Immature natural killer cell (primary cell): ENCODE measurements around the gene SHOX. TPM values are rescaled to one million over a fixed set of nuclear protein-coding genes. Genes with fewer than 3 reads are reported as not detected.

Experiments
- DNase-seq, 3 donors: peaks; one replicate each; pipeline ENCODE4 v3.0.0; 2022; ENCODE audit warnings: mixed read lengths in 1 of 3
- H3K27ac Mint-ChIP-seq, 6 donors: one replicate each; pipeline ENCODE4 v1.8.0; 2020; ENCODE audit warnings: mixed read lengths in 6 of 6, mild to moderate bottlenecking in 5 of 6, inconsistent platforms in 4 of 6, moderate library complexity in 3 of 6
- H3K27me3 Mint-ChIP-seq, 3 donors: one replicate each; pipeline ENCODE4 v1.8.0; 2020 to 2021; ENCODE audit warnings: low read depth in 3 of 3, mild to moderate bottlenecking in 3 of 3, mixed read lengths in 3 of 3, moderate library complexity in 3 of 3, inconsistent platforms in 1 of 3
- H3K36me3 Mint-ChIP-seq, 3 donors: one replicate each; pipeline ENCODE4 v1.8.0; 2020; ENCODE audit warnings: mixed read lengths in 3 of 3, inconsistent platforms in 2 of 3, mild to moderate bottlenecking in 2 of 3
- H3K4me1 Mint-ChIP-seq, 2 donors: one replicate each; pipeline ENCODE4 v1.8.0; 2020; ENCODE audit warnings: inconsistent platforms in 2 of 2, mild to moderate bottlenecking in 2 of 2, mixed read lengths in 2 of 2, moderate library complexity in 1 of 2
- H3K4me3 Mint-ChIP-seq, 5 donors: one replicate each; pipeline ENCODE4 v1.8.0; 2020; ENCODE audit warnings: mild to moderate bottlenecking in 5 of 5, mixed read lengths in 5 of 5, inconsistent platforms in 3 of 5, moderate library complexity in 3 of 5
- H3K9me3 Mint-ChIP-seq, 6 donors: one replicate each; pipeline ENCODE4 v1.8.0; 2020; ENCODE audit warnings: mild to moderate bottlenecking in 6 of 6, mixed read lengths in 6 of 6, inconsistent platforms in 4 of 6, moderate library complexity in 3 of 6
- polyA plus RNA-seq, 3 donors: library from polyadenylated mRNA; unstranded; fragments of 300-500 nt; fragmentation: Illumina TruSeq; gene quantifications; one replicate each; pipeline ENCODE4 v1.2.3, GENCODE V29; 2021

SHOX gene
- polyA plus RNA-seq, 3 donors from 2014 or later, result not detected

GRCh38 chrX:626745-627509, 3.7 kb upstream of the SHOX start:
- Mint-ChIP-seq H3K9me3 (peaks cover 0 to 7% (median 3%) of the 10 kb centered on the region in 6 donors), H3K36me3 (peaks cover 4 to 10% (median 4%) of the 10 kb centered on the region in 3 donors), H3K4me3 (no peak overlapping the region), H3K27me3 (peaks cover 17 to 33% (median 22%) of the 10 kb centered on the region in 3 donors), H3K4me1 (peaks cover 2 to 23% of the 10 kb centered on the region in 2 donors), H3K27ac (no peak overlapping the region)
- no peak for DNase-seq

GRCh38 chrX:627510-627981, 3.0 kb upstream of the SHOX start:
- Mint-ChIP-seq H3K36me3 (peaks cover 4 to 10% (median 4%) of the 10 kb centered on the region in 3 donors), H3K27me3 (peaks cover 18 to 30% (median 24%) of the 10 kb centered on the region in 3 donors), H3K9me3 (peaks cover 0 to 5% (median under 1%) of the 10 kb centered on the region in 6 donors), H3K4me1 (peaks cover 2 to 17% of the 10 kb centered on the region in 2 donors), H3K27ac (no peak overlapping the region), H3K4me3 (no peak overlapping the region)
- no peak for DNase-seq

- H3K27me3 Mint-ChIP-seq, result peaks cover 16 to 30% (median 25%) of the 10 kb centered on the region in 3 donors
- peaks cover 4 to 10% (median 4%) of the 10 kb centered on the region in 3 donors for H3K36me3 Mint-ChIP-seq
- peaks cover 0 to 5% (median 0%) of the 10 kb centered on the region in 6 donors for H3K9me3 Mint-ChIP-seq
- H3K4me3 Mint-ChIP-seq, result no peak overlapping the region
- peaks cover 2 to 13% of the 10 kb centered on the region in 2 donors for H3K4me1 Mint-ChIP-seq
- DNase-seq, result no peak
- no peak overlapping the region for H3K27ac Mint-ChIP-seq
Measured at GRCh38 chrX:627995-628394, 2.6 kb upstream of the SHOX start.

GRCh38 chrX:629230-630006, 1.2 kb upstream of the SHOX start:
- Mint-ChIP-seq H3K27ac (no peak overlapping the region), H3K27me3 (peaks cover 11 to 33% (median 24%) of the 10 kb centered on the region in 3 donors), H3K4me1 (peaks cover 0 to 11% of the 10 kb centered on the region in 2 donors), H3K4me3 (peak overlapping the region in 1 of 5 donors; percentile 11), H3K36me3 (peaks cover 4 to 10% (median 4%) of the 10 kb centered on the region in 3 donors), H3K9me3 (peaks cover 0 to 5% (median 0%) of the 10 kb centered on the region in 6 donors)
- DNase-seq, result no peak

GRCh38 chrX:630007-630611, 482 bp upstream of the SHOX start:
- Mint-ChIP-seq H3K27ac (no peak overlapping the region), H3K27me3 (peaks cover 11 to 34% (median 24%) of the 10 kb centered on the region in 3 donors), H3K9me3 (peaks cover 0 to 5% (median 0%) of the 10 kb centered on the region in 6 donors), H3K4me3 (no peak overlapping the region), H3K36me3 (peaks cover 4 to 10% (median 4%) of the 10 kb centered on the region in 3 donors), H3K4me1 (peaks cover 0 to 11% of the 10 kb centered on the region in 2 donors)
- no peak for DNase-seq

GRCh38 chrX:631802-632365, 1.3 kb downstream of the SHOX start:
- Mint-ChIP-seq H3K36me3 (peaks cover 4 to 5% (median 4%) of the 10 kb centered on the region in 3 donors), H3K4me1 (peaks cover 0 to 2% of the 10 kb centered on the region in 2 donors), H3K27ac (no peak overlapping the region), H3K9me3 (peaks cover 0 to 2% (median 0%) of the 10 kb centered on the region in 6 donors), H3K4me3 (no peak overlapping the region), H3K27me3 (peaks cover 12 to 29% (median 26%) of the 10 kb centered on the region in 3 donors)
- DNase-seq, result no peak

GRCh38 chrX:632366-633042, 1.9 kb downstream of the SHOX start:
- no peak for DNase-seq
- Mint-ChIP-seq H3K36me3 (peaks cover 0 to 4% (median 4%) of the 10 kb centered on the region in 3 donors), H3K4me3 (no peak overlapping the region), H3K27ac (no peak overlapping the region), H3K9me3 (peaks cover 0 to 2% (median 0%) of the 10 kb centered on the region in 6 donors), H3K4me1 (no peaks in the 10 kb centered on the region), H3K27me3 (peaks cover 14 to 32% (median 29%) of the 10 kb centered on the region in 3 donors)

- Mint-ChIP-seq H3K36me3 (peaks cover 0 to 4% (median 0%) of the 10 kb centered on the region in 3 donors), H3K27me3 (peaks cover 12 to 37% (median 32%) of the 10 kb centered on the region in 3 donors)
Measured at GRCh38 chrX:633043-633984, 2.7 kb downstream of the SHOX start.

GRCh38 chrX:633985-634958, 3.7 kb downstream of the SHOX start:
- peaks cover 0 to 4% (median 0%) of the 10 kb centered on the region in 6 donors for H3K9me3 Mint-ChIP-seq
- DNase-seq, result no peak
- H3K4me1 Mint-ChIP-seq, result no peaks in the 10 kb centered on the region
- H3K36me3 Mint-ChIP-seq, result peaks cover 0 to 1% (median 0%) of the 10 kb centered on the region in 3 donors
- H3K4me3 Mint-ChIP-seq, result no peak overlapping the region
- no peak overlapping the region for H3K27ac Mint-ChIP-seq
- peaks cover 9 to 38% (median 31%) of the 10 kb centered on the region in 3 donors for H3K27me3 Mint-ChIP-seq

More at GRCh38 chrX:633043-633984, 2.7 kb downstream of the SHOX start:
- Mint-ChIP-seq H3K9me3 (peaks cover 0 to 5% (median 0%) of the 10 kb centered on the region in 6 donors), H3K4me3 (no peak overlapping the region), H3K4me1 (no peaks in the 10 kb centered on the region), H3K27ac (no peak overlapping the region)
- no peak for DNase-seq

- Mint-ChIP-seq H3K4me1 (no peaks in the 10 kb centered on the region), H3K27me3 (peaks cover 8 to 38% (median 31%) of the 10 kb centered on the region in 3 donors), H3K9me3 (peaks cover 0 to 3% (median 0%) of the 10 kb centered on the region in 6 donors), H3K4me3 (no peak overlapping the region), H3K27ac (peak overlapping the region in 1 of 6 donors; percentile 40), H3K36me3 (no peaks in the 10 kb centered on the region)
- DNase-seq, result no peak
Measured at GRCh38 chrX:635428-636090, 5.0 kb downstream of the SHOX start.
